Activated T-helper 17 cell treated with anti-CD3 and anti-CD28 coated beads, Interleukin-2, amount 50 U/mL, for 72 hours (primary cell): ENCODE data around the gene MRC2. TPM values are rescaled to one million over a fixed set of nuclear protein-coding genes. Genes with fewer than 3 reads are reported as not detected.

ENCODE experiments used
- ATAC-seq: fragments of 150-1000 bp; cut with Tn5 transposase; replicated peaks from 2 replicates; pipeline ENCODE4 v1.10.0; 2021; ENCODE audit warnings: mild to moderate bottlenecking, moderate library complexity
- H3K27ac Mint-ChIP-seq: one replicate; pipeline ENCODE4 v1.8.0; 2022; ENCODE audit warnings: mixed read lengths
- H3K27me3 Mint-ChIP-seq: one replicate; pipeline ENCODE4 v1.8.0; 2022; ENCODE audit warnings: mixed read lengths
- H3K36me3 Mint-ChIP-seq: one replicate; pipeline ENCODE4 v1.8.0; 2022; ENCODE audit warnings: low read depth, mild to moderate bottlenecking, mixed read lengths
- H3K4me1 Mint-ChIP-seq: one replicate; pipeline ENCODE4 v1.8.0; 2022; ENCODE audit warnings: mixed read lengths
- H3K4me3 Mint-ChIP-seq: one replicate; pipeline ENCODE4 v1.8.0; 2022; ENCODE audit warnings: mild to moderate bottlenecking, mixed read lengths
- H3K9me3 Mint-ChIP-seq: one replicate; pipeline ENCODE4 v1.8.0; 2022; ENCODE audit warnings: mixed read lengths
- total RNA-seq, 2 donors: library from RNA; stranded (reverse); gene quantifications; one replicate each; pipeline ENCODE4 v1.2.3, GENCODE V29; 2022

The MRC2 gene
- total RNA-seq, 2 donors from 2014 or later: 21.0 to 22.2 TPM

- Mint-ChIP-seq H3K9me3 (no peaks in the 10 kb centered on the region), H3K36me3 (peaks cover 8% of the 10 kb centered on the region), H3K4me1 (no peaks in the 10 kb centered on the region), H3K4me3 (no peak overlapping the region), H3K27me3 (no peaks in the 10 kb centered on the region), H3K27ac (no peak overlapping the region)
- ATAC-seq: no peak
Measured at GRCh38 chr17:62619417-62620155, 7.9 kb upstream of the MRC2 start.

DNA sequence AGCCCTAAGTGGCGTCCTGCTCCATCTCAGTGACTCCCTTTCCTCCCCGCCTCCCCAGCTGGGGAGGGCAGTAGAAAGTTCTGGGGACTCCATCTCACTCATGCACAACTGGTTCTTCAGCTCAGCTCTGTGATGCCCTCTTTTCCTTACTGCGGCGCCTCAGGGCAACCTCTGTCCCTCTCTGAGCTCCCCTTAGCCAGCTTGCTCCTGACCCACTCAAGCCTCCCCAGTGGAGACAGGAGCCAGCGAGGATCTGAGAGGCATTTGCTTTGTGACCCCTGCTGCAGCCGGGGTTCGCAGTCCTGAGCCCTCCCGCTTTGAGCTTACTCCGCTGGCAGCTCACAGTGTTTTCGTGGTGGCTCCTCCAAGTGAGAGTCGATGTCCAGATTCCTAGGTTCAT, 6.2 kb upstream of the MRC2 start:
- Mint-ChIP-seq H3K27me3 (peaks cover 3% of the 10 kb centered on the region), H3K27ac (no peak overlapping the region), H3K4me1 (no peaks in the 10 kb centered on the region), H3K4me3 (no peak overlapping the region), H3K9me3 (no peaks in the 10 kb centered on the region), H3K36me3 (peaks cover 4% of the 10 kb centered on the region)
- no peak for ATAC-seq

DNA sequence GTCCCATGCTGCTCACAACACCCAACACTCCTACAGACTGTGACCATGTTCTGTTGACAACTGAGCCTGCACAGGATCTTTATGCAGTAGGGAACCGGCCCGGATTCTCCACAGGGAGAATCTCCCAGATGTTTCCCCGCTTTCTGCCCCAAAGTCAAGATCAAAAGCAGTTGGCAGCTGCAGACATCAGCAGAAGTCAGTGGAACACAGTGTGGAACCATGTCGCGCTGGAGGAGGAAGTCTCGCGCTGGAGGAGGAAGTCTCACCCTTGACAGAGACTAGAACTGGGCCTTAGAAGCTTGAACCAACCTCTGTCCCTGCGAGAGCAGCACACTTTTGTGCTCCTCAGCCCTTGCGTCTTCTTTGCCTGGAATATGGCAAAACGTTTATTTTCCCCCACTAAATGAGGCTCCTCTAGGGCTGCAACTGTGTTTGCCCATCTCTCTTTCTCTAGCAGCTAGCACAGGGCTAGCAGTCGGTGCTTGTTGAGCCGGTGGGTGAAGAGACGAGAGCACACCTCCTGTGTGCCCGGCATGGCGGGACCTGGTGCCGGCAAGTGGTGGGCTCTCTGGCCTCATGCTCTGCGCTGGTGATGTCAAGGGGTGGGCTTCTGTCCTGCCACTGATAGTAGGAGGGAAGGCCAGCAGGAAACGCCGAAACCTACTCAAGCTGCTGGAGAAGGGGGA, 2.1 kb upstream of the MRC2 start:
- no peak for ATAC-seq
- H3K4me3 Mint-ChIP-seq: peak overlapping the region; percentile 94
- peaks cover 17% of the 10 kb centered on the region for H3K27me3 Mint-ChIP-seq
- peaks cover 12% of the 10 kb centered on the region for H3K36me3 Mint-ChIP-seq
- no peak overlapping the region for H3K27ac Mint-ChIP-seq
- no peaks in the 10 kb centered on the region for H3K9me3 Mint-ChIP-seq
- peaks cover 12% of the 10 kb centered on the region for H3K4me1 Mint-ChIP-seq

DNA sequence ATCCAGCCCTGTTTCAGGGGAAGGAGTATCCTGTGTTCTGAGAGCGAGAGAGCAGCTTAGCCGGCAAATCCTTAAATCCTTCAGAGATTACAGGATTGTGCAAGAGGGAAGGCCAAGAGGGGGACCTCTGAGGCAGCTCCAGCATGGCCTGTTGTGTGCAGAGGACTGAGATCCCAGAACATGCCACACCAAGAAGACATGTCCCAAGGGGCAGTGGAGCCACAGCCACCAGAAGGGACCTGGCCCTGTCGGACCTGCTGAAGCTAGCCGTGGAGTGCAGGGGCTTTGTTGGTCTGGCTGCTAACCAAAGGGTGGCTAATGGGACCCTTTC, 1.6 kb upstream of the MRC2 start:
- Mint-ChIP-seq H3K36me3 (peaks cover 12% of the 10 kb centered on the region), H3K4me1 (peaks cover 12% of the 10 kb centered on the region), H3K27me3 (peaks cover 18% of the 10 kb centered on the region), H3K9me3 (no peaks in the 10 kb centered on the region), H3K27ac (no peak overlapping the region), H3K4me3 (peak overlapping the region; percentile 94)
- ATAC-seq: no peak

DNA sequence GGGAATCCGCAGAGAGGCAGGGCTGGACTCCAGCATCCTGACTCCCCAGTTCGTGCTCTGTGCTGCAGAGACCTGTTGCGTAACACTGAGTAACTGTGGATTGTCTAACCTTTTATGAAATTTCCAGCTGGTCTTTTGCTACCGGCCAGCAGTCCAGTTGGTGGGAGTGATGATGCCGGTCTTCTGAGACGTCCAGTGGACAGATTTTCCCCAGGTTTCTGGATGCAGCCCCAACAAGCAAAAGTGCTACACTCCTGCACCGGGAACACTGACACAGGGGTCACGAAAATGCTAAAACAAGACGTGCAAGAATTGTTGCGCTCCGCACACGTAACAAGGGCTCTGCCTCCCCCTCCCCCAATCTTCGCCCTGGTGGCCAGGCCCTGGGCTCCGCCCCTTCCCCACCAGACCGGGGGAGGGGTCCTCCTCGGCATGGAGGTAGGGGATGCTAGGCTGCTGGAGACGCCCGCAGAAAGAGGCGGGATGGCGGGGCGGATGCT, 701 bp upstream of the MRC2 start:
- ATAC-seq: no peak
- Mint-ChIP-seq H3K9me3 (no peaks in the 10 kb centered on the region), H3K27ac (no peak overlapping the region), H3K27me3 (peaks cover 18% of the 10 kb centered on the region), H3K36me3 (peaks cover 12% of the 10 kb centered on the region), H3K4me3 (peak overlapping the region; percentile 94), H3K4me1 (peaks cover 12% of the 10 kb centered on the region)

DNA sequence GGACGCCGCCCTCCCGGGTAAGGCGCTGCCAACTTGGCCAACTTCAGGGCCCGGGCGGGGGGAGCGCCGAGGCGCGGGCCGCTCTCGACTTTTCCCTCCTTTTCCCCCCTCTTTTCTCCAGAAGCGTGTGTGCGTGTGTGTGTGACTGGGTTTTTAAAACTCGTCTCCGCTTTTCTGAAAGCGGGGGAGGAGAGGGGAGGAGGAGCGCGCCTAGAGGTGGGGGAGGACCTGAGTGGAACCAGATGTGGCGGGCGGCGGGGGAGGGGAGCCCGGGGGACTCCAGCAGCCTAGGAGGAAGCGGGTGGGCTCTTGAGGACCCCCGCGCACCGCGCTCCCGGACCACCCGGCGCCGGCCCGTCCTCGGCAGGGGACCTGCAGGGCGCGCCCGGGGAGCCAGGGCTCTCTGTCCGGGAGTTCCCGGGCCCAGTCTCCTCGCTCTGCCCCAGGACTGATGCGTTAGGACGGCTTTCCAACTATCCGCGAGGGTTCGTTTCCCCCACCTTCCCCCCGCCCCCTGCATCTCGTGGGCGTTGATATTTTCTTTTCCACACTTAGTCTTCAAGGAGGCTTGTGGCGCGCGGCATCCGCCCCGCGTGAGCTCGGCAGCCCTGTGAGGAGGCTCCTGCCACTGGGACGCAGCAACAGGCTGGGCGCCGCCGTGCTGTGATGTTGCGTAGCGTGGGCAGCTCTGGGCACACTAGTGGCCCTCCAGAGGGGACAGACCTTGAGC, 599 bp downstream of the MRC2 start:
- ATAC-seq: peak; percentile 61
- Mint-ChIP-seq H3K9me3 (no peaks in the 10 kb centered on the region), H3K36me3 (peaks cover 12% of the 10 kb centered on the region), H3K27ac (peak overlapping the region; percentile 76), H3K4me3 (peak overlapping the region; percentile 94), H3K27me3 (peaks cover 22% of the 10 kb centered on the region), H3K4me1 (peaks cover 12% of the 10 kb centered on the region)

- H3K9me3 Mint-ChIP-seq: no peaks in the 10 kb centered on the region
- peaks cover 12% of the 10 kb centered on the region for H3K4me1 Mint-ChIP-seq
- peak overlapping the region; percentile 94 for H3K4me3 Mint-ChIP-seq
- peaks cover 12% of the 10 kb centered on the region for H3K36me3 Mint-ChIP-seq
- H3K27me3 Mint-ChIP-seq: peaks cover 22% of the 10 kb centered on the region
- H3K27ac Mint-ChIP-seq: peak overlapping the region; percentile 76
- ATAC-seq: no peak
Measured at GRCh38 chr17:62628831-62629555, 1.5 kb downstream of the MRC2 start.

GRCh38 chr17:62629556-62630364, 2.3 kb downstream of the MRC2 start:
- peak overlapping the region; percentile 94 for H3K4me3 Mint-ChIP-seq
- peaks cover 12% of the 10 kb centered on the region for H3K4me1 Mint-ChIP-seq
- H3K9me3 Mint-ChIP-seq: no peaks in the 10 kb centered on the region
- no peak for ATAC-seq
- H3K27me3 Mint-ChIP-seq: peaks cover 22% of the 10 kb centered on the region
- H3K36me3 Mint-ChIP-seq: peaks cover 12% of the 10 kb centered on the region
- no peak overlapping the region for H3K27ac Mint-ChIP-seq

GRCh38 chr17:62630365-62631085, 3.1 kb downstream of the MRC2 start:
- no peak for ATAC-seq
- Mint-ChIP-seq H3K36me3 (peaks cover 12% of the 10 kb centered on the region), H3K27ac (no peak overlapping the region), H3K4me1 (peaks cover 12% of the 10 kb centered on the region), H3K9me3 (no peaks in the 10 kb centered on the region), H3K4me3 (peak overlapping the region; percentile 94), H3K27me3 (peaks cover 22% of the 10 kb centered on the region)

DNA sequence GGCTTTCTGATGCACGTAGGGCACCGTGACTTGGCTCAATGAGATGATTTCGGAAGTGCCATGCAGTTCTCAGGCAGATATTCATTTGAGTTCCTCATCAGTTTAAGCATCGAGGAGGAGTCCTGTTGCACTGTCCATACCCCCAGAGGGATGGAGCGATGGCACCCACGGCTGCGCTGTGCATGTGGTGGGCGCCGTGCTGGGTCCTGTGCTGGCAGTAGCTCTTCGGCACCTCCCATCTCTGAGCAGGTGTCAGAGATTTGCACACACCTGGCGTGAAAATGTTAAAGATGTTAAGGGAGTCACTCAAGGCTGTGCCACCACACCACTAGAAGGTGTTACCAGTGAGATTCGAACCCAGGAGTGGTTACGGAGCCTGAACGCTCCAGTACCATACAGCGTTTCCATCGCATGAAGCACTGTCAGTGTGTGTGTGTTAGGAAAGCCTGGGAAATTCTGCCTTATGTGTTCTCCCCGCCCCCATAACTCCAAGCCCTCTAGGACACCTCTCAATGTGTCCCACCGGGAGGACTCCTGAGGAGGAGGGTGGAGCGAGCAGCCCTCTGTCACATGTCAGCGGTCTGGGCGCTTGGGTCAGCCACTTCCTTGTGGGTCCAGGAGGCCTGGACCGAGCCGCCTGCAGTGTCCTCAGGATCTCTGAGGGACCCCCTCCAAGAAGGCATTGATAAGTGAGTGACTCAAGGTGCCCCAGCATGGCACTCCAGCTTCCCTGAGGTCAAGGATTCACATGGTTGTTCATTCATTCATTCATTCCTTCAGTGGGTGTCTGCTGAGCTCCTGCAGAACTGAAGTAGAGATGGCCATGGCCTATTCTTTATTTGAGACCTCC, 3.8 kb downstream of the MRC2 start:
- Mint-ChIP-seq H3K4me3 (no peak overlapping the region), H3K27ac (no peak overlapping the region), H3K9me3 (no peaks in the 10 kb centered on the region), H3K27me3 (peaks cover 19% of the 10 kb centered on the region), H3K36me3 (peaks cover 7% of the 10 kb centered on the region), H3K4me1 (peaks cover 12% of the 10 kb centered on the region)
- no peak for ATAC-seq

DNA sequence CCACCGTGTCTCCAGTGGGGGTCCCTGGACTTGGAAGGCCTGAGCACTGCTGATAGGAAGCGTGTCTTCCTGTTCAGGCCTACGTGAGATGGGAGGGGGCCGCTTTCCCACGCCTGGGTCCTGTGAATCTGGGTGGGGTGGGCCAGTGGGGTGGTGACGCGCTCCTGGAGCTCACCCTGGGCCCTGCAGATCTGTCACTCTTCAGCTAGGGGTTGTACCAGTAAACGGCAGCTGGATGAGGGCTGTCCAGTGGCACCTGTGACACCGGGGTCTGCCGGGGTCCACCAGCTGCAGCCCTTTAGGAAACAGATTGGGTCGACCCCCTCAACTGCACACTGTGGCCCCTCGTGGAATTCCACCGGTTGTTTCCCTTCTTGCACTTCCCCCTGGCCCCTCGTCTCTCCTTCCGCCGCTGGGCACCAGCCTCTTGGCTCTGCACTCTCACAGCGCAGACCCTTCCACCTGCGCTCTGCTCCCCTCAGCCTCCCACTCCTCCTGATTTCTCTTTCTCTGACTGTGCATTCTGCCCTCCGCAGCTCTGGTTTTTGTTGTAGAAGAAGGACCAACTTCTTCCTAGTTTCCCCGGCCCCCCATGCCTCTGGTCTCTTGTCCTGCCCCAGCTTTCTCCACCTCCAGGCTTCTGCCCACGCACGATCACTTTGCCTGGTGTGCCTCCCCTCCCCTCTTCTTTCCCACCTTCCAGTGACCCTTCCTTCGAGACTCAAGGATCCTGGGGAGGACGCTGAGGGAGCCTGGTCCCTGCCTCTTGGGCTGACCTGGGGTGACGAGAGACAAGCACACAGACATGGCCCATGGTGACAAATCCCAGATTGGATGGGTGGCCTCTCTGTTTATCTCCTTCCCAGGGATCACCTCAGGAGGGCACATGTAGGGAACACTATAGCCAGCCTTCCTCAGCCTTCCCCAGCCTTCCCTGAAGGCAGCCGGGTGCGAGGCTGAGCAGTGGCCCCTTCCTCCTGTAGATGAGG, 4.8 kb downstream of the MRC2 start:
- H3K4me3 Mint-ChIP-seq: no peak overlapping the region
- H3K27me3 Mint-ChIP-seq: peaks cover 16% of the 10 kb centered on the region
- H3K9me3 Mint-ChIP-seq: no peaks in the 10 kb centered on the region
- peaks cover 4% of the 10 kb centered on the region for H3K36me3 Mint-ChIP-seq
- no peak overlapping the region for H3K27ac Mint-ChIP-seq
- no peak for ATAC-seq
- peaks cover 12% of the 10 kb centered on the region for H3K4me1 Mint-ChIP-seq

DNA sequence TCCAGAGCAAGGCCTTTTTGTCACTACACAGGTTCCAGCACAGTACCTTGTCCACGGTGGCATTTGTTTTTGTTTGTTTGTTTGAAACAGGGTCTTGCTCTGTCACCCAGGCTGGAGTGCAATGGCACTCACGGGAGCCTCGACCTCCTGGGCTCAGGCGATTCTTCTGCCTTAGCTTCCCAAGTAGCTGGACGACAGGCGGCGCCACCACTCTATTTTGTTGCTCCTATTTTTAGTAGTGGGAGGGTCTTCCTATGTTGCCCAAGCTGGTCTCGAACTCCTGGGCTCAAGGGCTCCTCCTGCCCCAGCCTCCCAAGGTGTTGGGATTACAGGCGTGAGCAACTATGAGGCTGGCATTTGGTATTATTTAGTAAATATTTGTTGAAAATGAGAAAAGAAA, 10.3 kb downstream of the MRC2 start:
- H3K27me3 Mint-ChIP-seq: no peaks in the 10 kb centered on the region
- H3K9me3 Mint-ChIP-seq: no peaks in the 10 kb centered on the region
- peaks cover 3% of the 10 kb centered on the region for H3K4me1 Mint-ChIP-seq
- ATAC-seq: no peak
- no peaks in the 10 kb centered on the region for H3K36me3 Mint-ChIP-seq
- no peak overlapping the region for H3K27ac Mint-ChIP-seq
- no peak overlapping the region for H3K4me3 Mint-ChIP-seq
